Activated T-cell treated with anti-CD3 and anti-CD28 coated beads, Interleukin-2, amount 50 U/mL, for 4 hours (primary cell): ENCODE measurements around the gene ASB13. TPM values are rescaled to one million over a fixed set of nuclear protein-coding genes. Genes with fewer than 3 reads are reported as not detected.
A peak's percentile ranks its signal among the peaks of the same experiment; 100 is the strongest.

Experiments
- ATAC-seq, 2 donors: fragments of 200-7000 bp; cut with Tn5 transposase; one replicate each; pipeline ENCODE4 v1.10.0; 2021
- DNase-seq: peaks from one replicate; pipeline ENCODE4 v3.0.0-alpha.2; 2020
- H3K27me3 Mint-ChIP-seq: one replicate; pipeline ENCODE4 v1.8.0; 2021; ENCODE audit warnings: low read depth, mixed read lengths
- H3K36me3 Mint-ChIP-seq: one replicate; pipeline ENCODE4 v1.8.0; 2022; ENCODE audit warnings: mixed read lengths; ENCODE audit not compliant: insufficient read depth
- H3K4me1 Mint-ChIP-seq: one replicate; pipeline ENCODE4 v1.8.0; 2021; ENCODE audit warnings: low read depth, mixed read lengths
- H3K4me3 Mint-ChIP-seq: one replicate; pipeline ENCODE4 v1.8.0; 2021; ENCODE audit warnings: mild to moderate bottlenecking, moderate library complexity, mixed read lengths
- H3K9me3 Mint-ChIP-seq: one replicate; pipeline ENCODE4 v1.8.0; 2021; ENCODE audit warnings: mixed read lengths
- total RNA-seq, 3 donors: library from RNA; stranded (reverse); gene quantifications; one replicate each; pipeline ENCODE4 v1.2.1, GENCODE V29; 2021

ASB13 gene
- total RNA-seq, 3 donors from 2014 or later: 7.4 to 15.3 (median 8.0) TPM

DNA sequence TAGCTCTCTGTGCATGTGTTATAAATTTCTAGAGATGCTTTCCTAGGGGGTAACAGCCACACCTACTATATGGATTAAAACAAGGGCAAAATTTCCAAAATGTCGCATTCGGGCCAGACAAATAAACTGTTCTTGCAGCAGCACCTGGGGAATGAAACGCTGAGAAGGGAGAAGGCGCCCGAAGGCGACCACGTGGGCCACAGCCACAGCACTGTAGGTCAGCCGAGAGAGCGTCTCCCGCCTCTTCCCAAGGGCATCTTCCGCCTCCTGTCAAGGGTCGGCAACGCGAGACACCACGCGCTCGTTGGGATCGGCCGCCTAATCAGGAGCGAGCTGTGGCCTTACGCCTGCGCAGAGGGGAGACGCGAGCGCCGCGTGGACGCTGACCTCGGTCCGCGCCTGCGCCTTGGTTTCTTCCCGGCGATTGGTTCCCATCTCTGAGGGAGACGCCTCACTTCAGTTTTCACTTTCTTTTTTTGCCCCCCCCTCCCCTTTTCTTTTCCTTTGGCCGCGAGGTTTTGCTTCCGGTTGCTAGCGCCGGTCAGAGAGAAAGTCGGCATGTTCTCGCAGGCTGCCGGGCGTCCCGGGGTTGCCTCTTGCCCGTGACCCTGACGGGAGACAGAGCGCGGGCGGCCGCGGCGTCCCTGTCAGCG lies 18.0 kb upstream of the ASB13 start, which contains the start of gene TASOR2:
Gene TASOR2, plus strand, starts transcription at position 521 of the 653 bp plus-strand sequence. CDS start 35,805 bp downstream, outside the sequence.
- ATAC-seq: peak; percentile 83 to 85
- Mint-ChIP-seq H3K9me3 (no peaks in the 10 kb centered on the region), H3K4me3 (peak within 1 kb of the TSS; percentile 98), H3K36me3 (peaks cover 6% of the 10 kb centered on the region), H3K27me3 (no peaks in the 10 kb centered on the region), H3K4me1 (peaks cover 51% of the 10 kb centered on the region)
- DNase-seq: peak; percentile 96

DNA sequence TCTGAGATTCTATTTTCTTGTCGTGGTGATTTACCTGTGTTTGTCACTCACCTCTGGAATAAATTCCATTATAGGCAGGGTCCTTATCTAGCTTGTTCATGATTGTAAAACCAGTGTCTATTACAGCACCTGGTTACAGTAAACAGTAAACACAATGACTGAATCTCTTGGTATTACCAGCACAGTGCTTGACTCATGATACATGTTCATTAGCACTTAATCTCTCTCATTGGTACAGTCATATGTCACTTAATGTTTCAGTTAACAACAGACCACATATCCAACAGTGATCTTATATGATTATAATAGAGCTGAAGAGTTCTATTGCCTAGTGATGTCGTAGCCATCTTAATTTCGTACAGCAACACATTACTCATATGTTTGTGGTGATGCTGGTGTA lies 16.7 kb upstream of the ASB13 start:
- DNase-seq (no peak), ATAC-seq (peak; percentile 11 to 14)
- no peaks in the 10 kb centered on the region for H3K9me3 Mint-ChIP-seq
- peaks cover 41% of the 10 kb centered on the region for H3K4me1 Mint-ChIP-seq
- peaks cover 4% of the 10 kb centered on the region for H3K36me3 Mint-ChIP-seq
- peaks cover 7% of the 10 kb centered on the region for H3K27me3 Mint-ChIP-seq
- no peak overlapping the region for H3K4me3 Mint-ChIP-seq

GRCh38 chr10:5681930-5682329 lies 15.5 kb upstream of the ASB13 start:
- Mint-ChIP-seq H3K9me3 (no peaks in the 10 kb centered on the region), H3K4me1 (peaks cover 30% of the 10 kb centered on the region), H3K27me3 (peaks cover 14% of the 10 kb centered on the region), H3K4me3 (no peak overlapping the region), H3K36me3 (peaks cover 4% of the 10 kb centered on the region)
- DNase-seq (no peak), ATAC-seq (no peak)

DNA sequence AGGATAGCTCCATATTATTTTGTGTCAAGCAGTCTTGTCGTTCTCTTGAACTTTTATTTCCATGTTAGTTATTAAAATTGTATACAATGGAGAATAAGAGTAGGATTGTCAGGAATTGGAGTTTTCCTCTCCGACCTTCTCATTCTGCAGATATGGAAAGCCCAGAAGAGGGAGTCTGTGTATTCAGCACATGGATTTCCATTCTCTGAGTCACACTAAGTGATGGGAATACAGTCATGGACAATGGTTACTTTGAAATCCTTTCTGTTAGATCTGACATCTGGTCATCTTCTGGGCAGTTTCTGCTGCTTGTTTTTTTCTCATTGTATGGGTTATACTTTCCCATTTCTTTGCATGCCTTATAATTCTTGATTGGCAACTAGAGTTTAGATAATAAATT lies 13.2 kb upstream of the ASB13 start:
- H3K4me3 Mint-ChIP-seq: no peak overlapping the region
- no peak for ATAC-seq
- DNase-seq: no peak

DNA sequence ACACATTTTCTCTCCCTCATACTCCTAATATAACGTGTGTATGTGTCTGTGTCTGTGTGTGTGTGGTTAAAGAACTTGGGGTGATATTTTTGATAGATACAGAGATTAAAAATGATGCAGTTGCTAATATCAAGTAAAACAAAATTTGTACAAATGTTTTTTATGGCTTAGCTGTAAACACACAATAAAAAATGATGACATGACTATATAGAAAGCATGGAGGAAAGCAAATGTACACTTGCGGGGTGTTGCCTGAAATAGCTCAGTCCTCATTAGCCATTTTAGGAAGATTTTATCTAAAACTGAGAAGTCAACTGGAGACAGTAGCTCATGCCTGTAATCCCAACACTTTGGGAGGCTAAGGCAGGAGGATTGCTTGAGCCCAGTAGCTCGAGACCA lies 12.6 kb upstream of the ASB13 start:
- Mint-ChIP-seq H3K4me3 (no peak overlapping the region), H3K4me1 (peaks cover 16% of the 10 kb centered on the region), H3K27me3 (peaks cover 21% of the 10 kb centered on the region), H3K36me3 (no peaks in the 10 kb centered on the region), H3K9me3 (no peaks in the 10 kb centered on the region)
- no peak for ATAC-seq
- no peak for DNase-seq

More for the DNA sequence above, 13.2 kb upstream of the ASB13 start:
- Mint-ChIP-seq H3K4me1 (peaks cover 21% of the 10 kb centered on the region), H3K27me3 (peaks cover 18% of the 10 kb centered on the region), H3K9me3 (no peaks in the 10 kb centered on the region), H3K36me3 (no peaks in the 10 kb centered on the region)

DNA sequence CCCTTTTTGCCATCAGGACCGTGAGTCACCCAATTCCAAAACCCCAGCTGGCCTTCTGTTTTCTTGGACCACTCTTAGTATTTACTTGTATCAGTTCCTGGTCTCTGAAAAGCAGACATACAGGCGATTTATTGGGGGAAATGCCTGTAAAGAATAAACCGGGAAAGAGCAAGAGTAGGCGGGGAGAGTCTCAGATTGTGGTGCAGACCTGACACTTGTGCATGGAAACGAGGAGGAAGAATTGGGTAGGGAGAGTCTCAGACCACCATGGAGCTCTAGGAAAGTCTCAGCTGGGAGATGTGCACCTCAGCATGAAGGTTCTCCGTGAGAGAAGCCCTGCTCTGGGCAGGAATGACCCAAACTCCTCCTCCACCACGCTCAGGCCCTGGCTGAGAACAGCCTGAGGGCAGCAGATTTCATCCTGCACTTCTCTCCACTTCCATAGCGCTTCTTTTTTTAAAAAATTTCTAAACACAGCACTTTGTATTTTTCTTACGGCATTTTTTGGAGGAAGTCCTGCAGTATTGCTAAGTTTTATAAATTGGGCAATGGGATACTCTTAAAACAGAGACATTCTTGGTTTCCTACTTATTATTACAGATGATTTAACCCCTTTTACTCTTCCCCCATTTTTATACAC lies 12.1 kb upstream of the ASB13 start:
- Mint-ChIP-seq H3K4me3 (no peak overlapping the region), H3K9me3 (no peaks in the 10 kb centered on the region), H3K27me3 (peaks cover 21% of the 10 kb centered on the region), H3K36me3 (no peaks in the 10 kb centered on the region), H3K4me1 (peaks cover 13% of the 10 kb centered on the region)
- ATAC-seq: no peak
- no peak for DNase-seq

GRCh38 chr10:5670662-5671375 lies 4.4 kb upstream of the ASB13 start:
- no peaks in the 10 kb centered on the region for H3K9me3 Mint-ChIP-seq
- DNase-seq (no peak), ATAC-seq (no peak)
- peaks cover 10% of the 10 kb centered on the region for H3K4me1 Mint-ChIP-seq
- H3K4me3 Mint-ChIP-seq: no peak overlapping the region
- no peaks in the 10 kb centered on the region for H3K36me3 Mint-ChIP-seq
- peaks cover 6% of the 10 kb centered on the region for H3K27me3 Mint-ChIP-seq

DNA sequence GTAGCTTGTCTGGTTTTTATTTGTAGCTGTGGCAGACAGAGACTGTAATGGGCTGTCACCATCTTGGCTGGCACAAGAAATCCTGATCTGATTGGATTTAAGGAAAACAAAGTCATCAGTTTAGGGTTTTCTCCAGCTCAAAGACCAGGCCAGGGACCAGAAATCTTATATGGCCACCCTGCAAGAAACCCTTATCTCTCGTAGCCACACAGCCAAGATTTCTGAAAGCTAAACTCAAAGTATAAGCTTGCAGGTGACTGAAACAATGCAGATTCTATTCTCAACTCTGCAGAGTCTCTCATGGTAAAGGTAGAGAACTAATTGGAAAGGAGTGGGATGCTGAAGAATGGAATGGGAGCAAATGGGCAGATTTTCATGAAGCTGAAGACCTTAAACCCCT lies 3.2 kb upstream of the ASB13 start:
- H3K9me3 Mint-ChIP-seq: no peaks in the 10 kb centered on the region
- ATAC-seq: no peak
- DNase-seq: no peak
- peaks cover 6% of the 10 kb centered on the region for H3K27me3 Mint-ChIP-seq
- peaks cover 13% of the 10 kb centered on the region for H3K4me1 Mint-ChIP-seq
- no peaks in the 10 kb centered on the region for H3K36me3 Mint-ChIP-seq
- H3K4me3 Mint-ChIP-seq: no peak overlapping the region

- Mint-ChIP-seq H3K36me3 (no peaks in the 10 kb centered on the region), H3K4me3 (no peak overlapping the region), H3K27me3 (peaks cover 3% of the 10 kb centered on the region), H3K4me1 (peaks cover 16% of the 10 kb centered on the region), H3K9me3 (no peaks in the 10 kb centered on the region)
- DNase-seq (no peak), ATAC-seq (no peak)
These were observed 2.0 kb upstream of the ASB13 start for GRCh38 chr10:5668429-5668828.

DNA sequence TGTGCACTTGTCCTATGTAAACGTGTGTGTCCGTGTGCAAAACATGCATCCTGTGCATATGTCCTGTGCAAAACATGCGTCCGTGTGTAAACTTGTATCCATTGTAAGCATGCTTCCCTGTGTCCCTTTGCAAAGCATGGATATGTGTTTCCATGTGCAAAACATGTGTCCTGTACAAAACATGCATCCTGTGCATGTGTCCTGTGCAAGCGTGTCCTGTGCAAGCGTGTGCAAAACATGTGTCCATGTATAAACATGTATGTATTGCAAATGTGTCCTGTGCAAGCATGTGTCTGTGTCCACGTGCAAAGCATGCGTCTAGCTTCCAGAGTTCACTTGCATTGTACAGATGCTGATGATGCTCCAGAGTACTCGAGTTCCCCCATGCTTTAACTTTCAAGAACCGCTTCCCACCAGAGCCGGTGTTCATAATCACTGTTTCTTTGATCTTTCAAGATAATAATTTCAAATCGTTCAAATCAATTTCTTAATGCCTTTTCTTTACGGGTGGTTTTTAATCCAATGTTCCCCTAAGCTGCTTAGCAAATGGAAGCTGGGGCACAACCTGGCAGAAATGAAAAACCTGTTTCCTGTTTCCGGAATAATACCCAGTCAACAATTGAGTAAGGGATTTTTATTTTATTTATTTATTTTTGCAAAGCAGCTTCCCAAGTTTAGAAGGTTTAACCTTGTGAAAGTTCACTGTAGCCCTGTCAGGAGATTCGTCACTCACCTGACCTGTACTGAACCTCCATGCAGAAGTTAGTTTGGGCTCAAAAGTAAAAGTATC lies 641 bp upstream of the ASB13 start:
- DNase-seq (no peak), ATAC-seq (peak in 1 of 2 donors; percentile 23)
- H3K4me3 Mint-ChIP-seq: peak overlapping the region; percentile 88
- no peaks in the 10 kb centered on the region for H3K27me3 Mint-ChIP-seq
- no peaks in the 10 kb centered on the region for H3K9me3 Mint-ChIP-seq
- H3K4me1 Mint-ChIP-seq: peaks cover 16% of the 10 kb centered on the region
- no peaks in the 10 kb centered on the region for H3K36me3 Mint-ChIP-seq

DNA sequence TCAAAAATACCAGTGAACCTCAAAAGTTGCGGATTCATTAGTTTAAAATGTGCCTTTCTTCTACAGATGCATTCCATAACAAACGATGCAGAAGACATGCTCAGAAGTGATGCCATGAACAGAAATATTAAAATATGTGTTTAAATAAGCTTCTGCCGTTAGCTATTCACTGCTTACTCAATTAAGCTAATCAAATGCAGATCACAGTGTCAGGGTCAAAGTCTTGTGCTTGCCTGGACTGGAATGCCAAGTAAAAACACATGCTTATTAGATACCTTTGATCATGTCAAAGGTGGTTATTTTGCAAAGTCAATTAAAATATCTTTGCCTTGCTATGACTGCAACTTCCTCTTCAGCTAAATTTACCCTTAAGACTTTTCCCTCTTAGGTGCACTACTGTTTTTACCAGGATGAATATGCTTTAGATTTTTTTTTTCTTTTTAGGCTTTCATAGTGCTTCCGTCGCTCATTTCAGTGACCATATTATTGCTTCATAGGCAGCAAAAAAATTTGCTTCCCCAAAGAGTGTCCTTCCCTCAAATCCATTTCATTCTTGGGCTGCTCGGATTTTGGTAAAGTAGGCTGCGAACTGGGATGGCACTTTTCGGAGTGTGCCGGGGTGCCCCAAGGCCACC lies 905 bp downstream of the ASB13 start:
- H3K36me3 Mint-ChIP-seq: no peaks in the 10 kb centered on the region
- H3K4me3 Mint-ChIP-seq: peak overlapping the region; percentile 75
- no peak for ATAC-seq
- no peak for DNase-seq
- no peaks in the 10 kb centered on the region for H3K9me3 Mint-ChIP-seq
- no peaks in the 10 kb centered on the region for H3K27me3 Mint-ChIP-seq
- peaks cover 16% of the 10 kb centered on the region for H3K4me1 Mint-ChIP-seq

DNA sequence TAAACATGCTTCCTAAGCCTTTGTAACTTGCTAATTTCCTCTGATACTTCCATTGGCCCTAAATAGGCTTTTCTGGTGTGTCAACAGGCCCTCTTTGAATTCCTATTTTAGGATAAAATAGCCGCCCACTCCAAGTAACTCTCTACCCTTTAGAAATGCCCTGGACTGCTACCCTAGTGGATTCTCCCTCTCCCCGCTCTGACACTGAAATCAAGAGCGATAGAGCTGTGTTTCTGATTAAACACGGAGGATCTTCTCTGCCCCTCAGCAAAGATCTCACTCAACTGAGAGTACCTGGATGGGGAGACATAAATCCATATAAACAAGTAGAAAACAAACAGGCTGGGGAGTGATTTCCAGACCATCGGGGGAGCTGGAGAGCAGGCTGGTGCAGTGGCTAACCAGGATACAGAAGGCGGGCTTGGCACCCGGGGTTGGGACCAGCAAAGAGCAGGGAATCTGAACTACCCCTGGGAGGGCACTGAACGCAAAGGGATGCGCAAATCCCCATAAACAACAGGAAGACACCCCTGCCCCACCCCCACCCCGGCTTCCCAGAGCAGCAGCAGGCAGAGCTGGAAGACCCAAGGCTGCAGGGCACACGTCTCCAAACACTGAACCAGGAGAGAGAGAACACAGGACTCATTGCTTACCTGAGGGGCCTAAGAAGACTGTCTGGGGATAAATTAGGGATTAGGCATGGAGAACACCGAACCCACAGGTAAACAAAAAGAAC lies 2.5 kb downstream of the ASB13 start:
- H3K36me3 Mint-ChIP-seq: no peaks in the 10 kb centered on the region

More for the DNA sequence above, 2.5 kb downstream of the ASB13 start:
- H3K27me3 Mint-ChIP-seq: no peaks in the 10 kb centered on the region
- DNase-seq (no peak), ATAC-seq (no peak)
- no peaks in the 10 kb centered on the region for H3K9me3 Mint-ChIP-seq
- peaks cover 24% of the 10 kb centered on the region for H3K4me1 Mint-ChIP-seq
- H3K4me3 Mint-ChIP-seq: no peak overlapping the region
